ENCODE measurements around the gene FCAR.

DNA sequence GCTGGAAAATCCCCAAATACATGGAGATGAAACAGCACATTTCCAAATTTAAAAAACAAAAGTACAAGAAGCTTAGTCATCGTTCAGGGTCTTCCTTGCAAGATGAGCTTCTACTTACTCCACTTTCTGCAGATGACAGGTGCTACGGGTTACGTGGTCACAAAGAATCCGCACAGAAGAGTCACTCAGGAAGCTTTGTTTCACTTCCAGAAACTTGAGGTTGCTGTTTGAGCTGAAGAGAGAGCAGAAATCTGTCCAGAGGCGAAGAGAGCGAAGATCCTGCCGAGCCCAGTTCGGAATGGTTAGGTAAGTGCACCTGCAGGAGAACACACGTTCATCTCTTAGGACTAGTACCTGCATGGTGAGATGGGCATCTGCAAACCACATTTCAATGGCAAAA is 63.9 kb downstream of the FCAR start:
- TF ChIP-seq, protein P1, sequence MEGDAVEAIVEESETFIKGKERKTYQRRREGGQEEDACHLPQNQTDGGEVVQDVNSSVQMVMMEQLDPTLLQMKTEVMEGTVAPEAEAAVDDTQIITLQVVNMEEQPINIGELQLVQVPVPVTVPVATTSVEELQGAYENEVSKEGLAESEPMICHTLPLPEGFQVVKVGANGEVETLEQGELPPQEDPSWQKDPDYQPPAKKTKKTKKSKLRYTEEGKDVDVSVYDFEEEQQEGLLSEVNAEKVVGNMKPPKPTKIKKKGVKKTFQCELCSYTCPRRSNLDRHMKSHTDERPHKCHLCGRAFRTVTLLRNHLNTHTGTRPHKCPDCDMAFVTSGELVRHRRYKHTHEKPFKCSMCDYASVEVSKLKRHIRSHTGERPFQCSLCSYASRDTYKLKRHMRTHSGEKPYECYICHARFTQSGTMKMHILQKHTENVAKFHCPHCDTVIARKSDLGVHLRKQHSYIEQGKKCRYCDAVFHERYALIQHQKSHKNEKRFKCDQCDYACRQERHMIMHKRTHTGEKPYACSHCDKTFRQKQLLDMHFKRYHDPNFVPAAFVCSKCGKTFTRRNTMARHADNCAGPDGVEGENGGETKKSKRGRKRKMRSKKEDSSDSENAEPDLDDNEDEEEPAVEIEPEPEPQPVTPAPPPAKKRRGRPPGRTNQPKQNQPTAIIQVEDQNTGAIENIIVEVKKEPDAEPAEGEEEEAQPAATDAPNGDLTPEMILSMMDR (IDR thresholded peaks at IDR 0.05; ENCODE audit: low read depth, low read length): no peak
- TF ChIP-seq EZH2phosphoT487 (IDR thresholded peaks at IDR 0.05; ENCODE audit: low read depth): no peak

Data from OCI-LY3 (cell line).